ENCODE results near the gene LRP5.

The LRP5 gene

DNA sequence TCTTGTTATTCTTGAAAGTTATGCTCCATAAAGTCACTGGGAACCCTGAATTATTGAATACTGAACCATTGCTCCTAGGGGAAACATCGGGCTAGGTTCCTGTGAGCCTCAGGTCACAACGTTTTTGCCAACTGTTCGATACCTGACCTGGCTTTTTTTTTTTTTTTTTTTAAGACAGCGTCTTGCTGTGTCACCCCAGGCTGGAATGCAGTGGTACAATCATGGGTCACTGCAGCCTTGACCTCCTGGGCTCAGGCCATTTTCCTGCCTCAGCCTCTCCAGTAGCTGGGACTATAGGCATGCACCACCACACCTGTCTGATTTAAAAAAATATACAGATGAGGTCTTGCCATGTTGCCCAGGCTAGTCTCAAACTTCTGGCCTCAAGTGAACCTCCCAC is 22.5 kb downstream of the LRP5 start:
- TF ChIP-seq, protein P1, sequence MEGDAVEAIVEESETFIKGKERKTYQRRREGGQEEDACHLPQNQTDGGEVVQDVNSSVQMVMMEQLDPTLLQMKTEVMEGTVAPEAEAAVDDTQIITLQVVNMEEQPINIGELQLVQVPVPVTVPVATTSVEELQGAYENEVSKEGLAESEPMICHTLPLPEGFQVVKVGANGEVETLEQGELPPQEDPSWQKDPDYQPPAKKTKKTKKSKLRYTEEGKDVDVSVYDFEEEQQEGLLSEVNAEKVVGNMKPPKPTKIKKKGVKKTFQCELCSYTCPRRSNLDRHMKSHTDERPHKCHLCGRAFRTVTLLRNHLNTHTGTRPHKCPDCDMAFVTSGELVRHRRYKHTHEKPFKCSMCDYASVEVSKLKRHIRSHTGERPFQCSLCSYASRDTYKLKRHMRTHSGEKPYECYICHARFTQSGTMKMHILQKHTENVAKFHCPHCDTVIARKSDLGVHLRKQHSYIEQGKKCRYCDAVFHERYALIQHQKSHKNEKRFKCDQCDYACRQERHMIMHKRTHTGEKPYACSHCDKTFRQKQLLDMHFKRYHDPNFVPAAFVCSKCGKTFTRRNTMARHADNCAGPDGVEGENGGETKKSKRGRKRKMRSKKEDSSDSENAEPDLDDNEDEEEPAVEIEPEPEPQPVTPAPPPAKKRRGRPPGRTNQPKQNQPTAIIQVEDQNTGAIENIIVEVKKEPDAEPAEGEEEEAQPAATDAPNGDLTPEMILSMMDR (conservative IDR thresholded peaks at IDR 0.05): no peak

DNA sequence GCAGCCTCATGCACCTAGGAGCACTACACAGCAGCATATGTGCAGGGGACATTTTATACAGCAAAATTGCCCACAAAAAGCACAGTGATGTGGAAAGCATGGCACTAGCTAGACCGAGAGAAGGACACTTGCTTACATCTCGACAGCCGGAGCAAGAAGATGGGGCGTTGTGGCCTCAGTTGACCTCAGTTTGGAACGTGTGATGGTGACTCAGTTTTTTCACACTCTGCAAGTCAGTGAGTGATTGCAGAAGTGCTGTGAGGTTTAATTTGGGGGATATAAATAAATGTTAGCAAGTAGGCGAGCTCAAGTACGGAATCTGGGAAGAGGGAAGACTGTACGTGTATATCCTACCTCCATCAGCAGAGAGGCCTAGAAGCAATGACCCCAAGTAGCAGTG is 23.3 kb downstream of the LRP5 start:
- TF ChIP-seq, protein P1 (conservative IDR thresholded peaks at IDR 0.05): no peak
- H3K27ac ChIP-seq: no peak overlapping the region

More for the DNA sequence above, 22.5 kb downstream of the LRP5 start:
- no peak overlapping the region for H3K27ac ChIP-seq

DNA sequence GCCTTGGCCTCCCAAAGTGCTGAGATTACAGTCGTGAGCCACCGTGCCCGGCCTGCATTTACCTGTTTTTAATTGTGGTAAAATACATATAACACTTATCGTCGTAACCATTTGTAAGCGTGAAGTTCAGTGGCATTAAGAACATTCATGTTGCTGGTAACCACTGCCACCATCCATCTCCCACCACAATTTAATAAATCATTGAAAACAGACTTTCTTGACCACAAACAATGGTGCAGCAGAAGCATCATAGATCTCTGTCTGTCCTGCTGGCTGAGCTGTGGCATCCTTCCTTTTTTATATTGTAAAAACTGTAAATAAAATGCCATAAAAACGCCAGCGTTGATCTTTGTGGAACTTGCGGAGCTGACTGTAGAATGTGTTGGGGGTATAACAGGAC is 24.3 kb downstream of the LRP5 start:
- no peak overlapping the region for H3K27ac ChIP-seq
- TF ChIP-seq, protein P1 (conservative IDR thresholded peaks at IDR 0.05): no peak

DNA sequence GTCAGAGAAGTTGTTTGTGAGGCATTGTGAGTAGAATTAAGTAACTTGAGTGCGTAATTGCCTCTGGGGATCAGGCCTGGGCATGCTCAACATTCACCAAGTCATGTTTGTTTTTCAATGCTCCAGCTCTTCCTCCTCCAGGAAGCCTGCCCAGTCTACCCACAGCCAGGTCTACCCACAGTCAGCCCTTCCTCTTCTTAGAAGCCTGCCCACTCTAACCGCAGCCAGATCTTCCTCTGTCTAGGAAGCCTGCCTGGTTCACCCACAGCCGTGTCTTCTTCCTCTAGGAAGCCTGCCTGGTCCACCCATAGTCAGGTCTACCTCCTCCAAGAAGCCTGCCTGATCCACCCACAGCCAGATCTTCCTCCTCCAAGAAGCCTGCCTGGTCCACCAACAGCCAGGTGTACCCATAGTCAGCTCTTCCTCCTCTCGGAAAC is 25.0 kb downstream of the LRP5 start:
- no peak overlapping the region for H3K27ac ChIP-seq
- TF ChIP-seq, protein P1 (conservative IDR thresholded peaks at IDR 0.05): no peak

DNA sequence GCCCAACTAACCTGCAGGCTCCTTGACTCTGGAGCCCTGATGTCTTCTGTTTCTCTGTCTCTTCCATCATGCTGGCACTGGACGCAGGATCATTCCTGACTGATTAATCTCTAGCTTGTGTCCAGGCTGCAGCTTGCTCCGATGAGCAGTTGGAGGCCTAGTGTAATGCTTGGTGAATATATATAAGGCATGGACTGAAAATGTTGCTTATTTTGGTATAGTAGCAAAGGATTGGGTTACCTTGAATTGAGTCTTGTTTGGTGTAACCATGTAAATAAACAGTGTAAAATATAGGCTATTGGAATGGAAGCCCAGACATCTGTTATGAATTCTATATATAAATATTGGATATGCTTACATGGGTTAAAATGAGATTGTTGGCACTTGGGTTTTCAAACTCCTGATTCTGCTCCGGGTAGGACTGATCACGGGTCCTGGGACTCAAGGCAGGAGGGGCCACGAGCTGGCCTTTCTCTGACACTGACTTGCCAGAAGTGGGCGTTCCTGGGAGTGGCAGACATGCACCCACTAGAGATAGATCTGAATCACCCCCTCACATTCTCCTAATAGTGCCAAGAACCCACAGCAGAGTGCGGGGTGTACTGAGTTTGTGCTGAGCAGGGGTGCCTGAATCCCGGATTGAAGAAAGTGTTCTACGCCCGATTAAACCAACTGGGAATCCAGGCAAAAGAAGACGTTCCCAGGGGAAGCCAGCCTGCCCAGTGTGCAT is 25.8 kb downstream of the LRP5 start:
- H3K27ac ChIP-seq: no peak overlapping the region
- TF ChIP-seq, protein P1 (conservative IDR thresholded peaks at IDR 0.05): no peak

DNA sequence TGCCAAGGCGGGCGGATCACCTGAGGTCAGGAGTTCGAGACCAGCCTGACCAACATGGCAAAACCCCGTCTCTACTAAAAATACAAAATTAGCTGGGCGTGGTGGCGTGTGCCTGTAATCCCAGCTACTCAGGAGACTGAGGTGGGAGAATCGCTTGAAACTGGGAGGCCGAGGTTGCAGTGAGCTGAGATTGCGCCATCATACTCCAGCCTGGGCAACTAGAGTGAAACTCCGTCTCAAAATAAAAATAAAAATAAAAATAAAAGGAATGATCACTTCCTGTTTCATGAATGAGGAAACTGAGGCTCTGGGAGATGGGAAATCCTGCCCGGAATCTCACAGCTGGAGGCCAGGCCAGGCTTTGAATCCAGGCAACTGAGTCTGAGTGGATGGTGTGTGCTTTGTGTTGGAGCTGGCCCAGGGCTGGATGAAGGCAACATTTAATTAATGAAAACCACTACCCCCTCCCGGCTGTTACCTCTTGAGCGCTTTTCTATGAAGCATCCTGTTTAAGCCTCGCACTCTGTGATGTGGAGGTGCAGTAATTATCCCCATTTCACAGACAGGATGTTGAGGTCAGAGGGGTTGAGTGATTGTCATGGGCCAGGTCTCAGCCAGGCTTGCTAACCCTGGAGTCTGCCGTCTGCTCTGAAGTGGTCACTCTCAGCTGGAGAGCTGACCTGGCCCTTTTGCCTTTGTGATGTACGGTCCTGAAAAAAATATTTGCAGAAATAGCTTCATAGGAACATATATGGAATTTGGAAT is 27.8 kb downstream of the LRP5 start:
- no peak overlapping the region; the same call in 1 of the 2 replicates for H3K27ac ChIP-seq
- TF ChIP-seq, protein P1 (conservative IDR thresholded peaks at IDR 0.05): no peak

DNA sequence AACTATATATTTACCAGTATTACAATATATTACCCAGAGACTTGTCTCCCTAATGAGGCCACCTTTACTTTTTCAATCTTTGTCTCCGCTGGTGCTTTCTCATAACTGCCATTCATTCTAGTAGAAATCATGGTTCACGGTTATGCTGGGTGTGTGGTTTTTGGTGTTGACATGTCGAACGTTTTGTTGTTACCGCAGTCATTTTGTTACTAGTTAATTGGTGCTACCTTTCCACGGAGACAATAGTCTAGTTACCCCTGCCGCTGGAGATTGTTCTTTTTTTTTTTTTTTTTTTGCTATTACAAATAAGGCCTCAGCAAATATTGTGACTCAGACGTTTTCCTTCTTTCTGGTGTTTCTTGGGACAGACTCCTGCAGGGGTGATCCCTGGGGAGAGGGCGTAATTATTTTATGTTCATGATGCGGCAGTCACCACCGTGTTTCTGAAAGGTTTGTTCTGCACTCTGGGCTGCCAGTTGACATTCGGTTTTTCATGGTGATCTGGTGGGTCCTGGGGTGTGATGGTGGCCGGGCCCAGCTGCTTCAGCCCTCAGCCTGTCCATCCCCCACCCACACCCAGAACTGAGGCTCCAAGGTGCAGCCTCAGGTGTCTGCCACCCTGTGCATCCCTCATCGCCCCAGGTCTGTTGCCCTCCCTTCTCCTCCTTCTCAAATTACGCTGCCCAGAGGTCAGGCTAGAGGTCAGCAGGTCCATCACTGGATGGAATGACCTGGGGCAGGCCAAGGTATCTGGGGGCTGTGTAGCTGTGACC is 28.6 kb downstream of the LRP5 start:
- TF ChIP-seq, protein P1 (conservative IDR thresholded peaks at IDR 0.05): no peak
- H3K27ac ChIP-seq: peak overlapping the region; percentile 94

All from VCaP (cell line).